Measurements from ENCODE around the gene SCARF1.

SCARF1 gene

GRCh38 chr17:1604831-1605528 is 40.6 kb downstream of the SCARF1 start:
- DNase-seq (ENCODE audit: low read depth in 2 of 2): no peak

- no peak for DNase-seq (ENCODE audit: low read depth in 2 of 2)
These were observed 44.0 kb downstream of the SCARF1 start for GRCh38 chr17:1601571-1601970.

GRCh38 chr17:1598399-1599095 is 47.0 kb downstream of the SCARF1 start:
- no peak for DNase-seq (ENCODE audit: low read depth in 2 of 2)

- DNase-seq (ENCODE audit: low read depth in 2 of 2): no peak
These were observed 47.6 kb downstream of the SCARF1 start for GRCh38 chr17:1597861-1598342.

GRCh38 chr17:1593630-1593931 is 52.0 kb downstream of the SCARF1 start:
- no peak for DNase-seq (ENCODE audit: low read depth in 2 of 2)

GRCh38 chr17:1592751-1593629 is 52.5 kb downstream of the SCARF1 start:
- DNase-seq (ENCODE audit: low read depth in 2 of 2): no peak

- DNase-seq (ENCODE audit: low read depth in 2 of 2): no peak
These were observed 54.0 kb downstream of the SCARF1 start for GRCh38 chr17:1591474-1592090.

GRCh38 chr17:1590747-1591473 is 54.6 kb downstream of the SCARF1 start:
- no peak for DNase-seq (ENCODE audit: low read depth in 2 of 2)

- no peak for DNase-seq (ENCODE audit: low read depth in 2 of 2)
These were observed 55.3 kb downstream of the SCARF1 start for GRCh38 chr17:1590029-1590746.

GRCh38 chr17:1588821-1589585 is 56.5 kb downstream of the SCARF1 start:
- DNase-seq (ENCODE audit: low read depth in 2 of 2): no peak

- DNase-seq (ENCODE audit: low read depth in 2 of 2): no peak
These were observed 61.4 kb downstream of the SCARF1 start for GRCh38 chr17:1584167-1584566.

Measured in stimulated activated CD4-positive, alpha-beta T cell treated with anti-CD3 and anti-CD28 coated beads, Interleukin-1b, Interleukin-23, amount 100 ng/mL, for 1 hour (primary cell).